Activated CD8-positive, alpha-beta memory T cell treated with anti-CD3 and anti-CD28 coated beads, Interleukin-2, amount 50 U/mL, for 48 hours (primary cell): Measurements from ENCODE around the gene CNP.
A peak's percentile ranks its signal among the peaks of the same experiment; 100 is the strongest.
"Not testable (repeated sequence)": the region's sequence is repeated elsewhere in the genome, so short reads cannot be mapped to it uniquely, and the experiment has no call there.

Experiments used
- DNase-seq: peaks from one replicate; pipeline ENCODE4 v3.0.0-alpha.2; 2020

The CNP gene

GRCh38 chr17:42010266-42010680, 43.7 kb downstream of the CNP start:
- not testable (repeated sequence) for DNase-seq

DNA sequence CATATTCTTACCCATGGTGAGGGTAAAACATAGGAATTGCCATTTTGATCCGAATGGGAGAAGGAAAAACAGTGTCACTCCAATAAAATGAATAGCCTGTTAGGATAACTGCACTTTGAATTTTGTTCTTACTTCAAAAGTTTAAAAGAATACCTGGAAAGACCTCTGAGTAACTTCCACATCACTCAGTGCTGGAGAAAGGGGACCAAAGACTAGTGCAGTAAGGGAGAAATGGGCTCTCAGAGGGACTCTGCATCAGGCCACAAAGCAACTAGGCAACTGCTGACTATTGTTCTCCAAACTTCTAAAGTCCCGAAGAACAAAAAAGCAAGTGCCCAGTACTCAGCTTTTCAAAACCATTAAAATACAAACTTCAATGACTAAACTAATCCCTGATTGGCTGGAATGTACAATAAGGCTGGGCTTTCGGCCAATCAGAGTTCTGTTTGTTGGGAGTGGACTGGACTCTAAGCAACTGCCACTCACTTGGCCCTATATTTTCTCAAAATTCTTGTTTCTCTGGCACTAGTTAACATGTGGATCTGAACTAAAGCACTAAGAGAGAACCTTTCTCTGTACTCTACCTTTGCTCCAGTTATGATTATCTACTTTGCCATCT, 44.4 kb downstream of the CNP start:
- DNase-seq: no peak

- not testable (repeated sequence) for DNase-seq
Measured at GRCh38 chr17:42012363-42012762, 45.8 kb downstream of the CNP start.

- DNase-seq: not testable (repeated sequence)
Measured at GRCh38 chr17:42013740-42014139, 47.1 kb downstream of the CNP start.

GRCh38 chr17:42016411-42016831, 49.8 kb downstream of the CNP start:
- DNase-seq: no peak

- peak; percentile 93 for DNase-seq
Measured at GRCh38 chr17:42016941-42017865, 50.6 kb downstream of the CNP start, which contains the start of gene DNAJC7. Gene DNAJC7 (minus strand): TSS chr17:42017439. CDS start chr17:42017416, 23 bp downstream.

DNA sequence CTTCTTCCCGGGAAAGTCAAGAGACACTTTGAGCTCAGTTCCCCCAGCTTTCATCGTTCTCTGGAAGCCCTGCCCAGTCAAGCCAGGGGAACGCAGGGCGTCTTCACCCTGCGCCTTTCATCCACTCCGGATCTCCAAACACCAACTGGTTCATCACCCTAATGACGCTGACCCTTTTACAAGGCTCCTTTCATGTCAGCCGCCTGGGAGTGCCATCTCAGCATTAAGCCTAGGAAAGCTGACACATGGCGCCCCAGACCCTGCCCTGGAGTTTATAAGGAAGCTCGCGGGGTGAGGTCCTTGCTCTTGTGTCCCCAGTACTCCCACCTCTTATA, 51.2 kb downstream of the CNP start:
- DNase-seq: no peak

- DNase-seq: no peak
Measured at GRCh38 chr17:42018339-42018738, 51.7 kb downstream of the CNP start.

GRCh38 chr17:42018988-42019387, 52.4 kb downstream of the CNP start:
- no peak for DNase-seq

- peak; percentile 97 for DNase-seq
Measured at GRCh38 chr17:42019509-42020404, 53.2 kb downstream of the CNP start, which contains the start of gene NKIRAS2. Gene NKIRAS2 (plus strand): TSS chr17:42020090. CDS start chr17:42021578, 1,488 bp downstream.

GRCh38 chr17:42020845-42021244, 54.2 kb downstream of the CNP start:
- not testable (repeated sequence) for DNase-seq

DNA sequence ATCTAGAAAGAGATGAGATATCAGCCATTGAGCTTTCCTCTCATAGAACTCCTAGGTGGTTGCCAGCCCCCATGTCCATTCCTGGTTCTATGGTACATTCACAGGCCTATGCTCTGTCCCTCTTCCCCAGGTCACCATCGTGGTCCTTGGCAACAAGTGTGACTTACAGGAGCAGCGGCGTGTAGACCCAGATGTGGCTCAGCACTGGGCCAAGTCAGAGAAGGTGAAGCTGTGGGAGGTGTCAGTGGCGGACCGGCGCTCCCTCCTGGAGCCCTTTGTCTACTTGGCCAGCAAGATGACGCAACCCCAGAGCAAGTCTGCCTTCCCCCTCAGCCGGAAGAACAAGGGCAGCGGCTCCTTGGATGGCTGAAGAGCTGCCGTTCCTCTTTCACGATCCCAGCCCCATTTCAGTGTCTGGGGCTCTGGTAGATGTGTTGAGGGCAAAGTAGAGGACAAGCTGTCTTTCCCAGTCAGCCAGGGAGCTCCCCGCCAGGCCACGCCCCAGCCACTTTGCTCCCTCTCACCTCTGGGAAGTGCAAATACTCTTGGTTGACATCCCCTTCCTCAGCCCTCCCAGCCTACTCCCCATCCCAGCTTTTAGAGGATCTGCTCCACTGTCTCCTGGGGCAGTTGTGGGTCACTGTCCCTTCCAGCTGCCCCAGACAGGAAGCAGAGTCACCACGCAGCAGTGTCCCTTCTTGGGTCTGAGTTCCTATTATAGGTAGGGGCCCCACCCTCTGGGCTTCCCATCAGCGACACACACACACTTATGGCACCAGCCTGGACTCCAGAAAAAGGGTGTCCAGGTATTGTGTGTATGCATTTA, 57.1 kb downstream of the CNP start:
- no peak for DNase-seq

GRCh38 chr17:42025191-42025579, 58.6 kb downstream of the CNP start:
- no peak for DNase-seq

DNA sequence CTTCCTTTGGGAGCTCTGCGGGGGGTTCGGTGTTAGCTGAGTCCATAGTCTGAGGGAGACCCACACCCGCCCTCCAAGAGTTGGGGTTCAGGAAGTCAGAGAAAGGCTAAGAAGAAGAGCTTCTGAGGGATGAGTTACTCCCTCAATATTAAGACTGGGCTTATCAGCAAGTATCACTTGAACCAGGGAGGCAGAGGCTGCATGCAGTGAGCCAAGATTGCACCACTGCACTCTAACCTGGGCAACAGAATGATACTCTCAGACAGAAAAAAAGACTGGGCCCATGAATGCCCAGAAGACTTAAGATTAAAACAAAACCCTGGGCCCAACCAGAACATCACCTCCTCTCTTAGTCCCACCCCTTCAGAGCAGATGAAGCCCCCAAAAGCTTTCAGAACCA, 59.3 kb downstream of the CNP start:
- no peak for DNase-seq

DNA sequence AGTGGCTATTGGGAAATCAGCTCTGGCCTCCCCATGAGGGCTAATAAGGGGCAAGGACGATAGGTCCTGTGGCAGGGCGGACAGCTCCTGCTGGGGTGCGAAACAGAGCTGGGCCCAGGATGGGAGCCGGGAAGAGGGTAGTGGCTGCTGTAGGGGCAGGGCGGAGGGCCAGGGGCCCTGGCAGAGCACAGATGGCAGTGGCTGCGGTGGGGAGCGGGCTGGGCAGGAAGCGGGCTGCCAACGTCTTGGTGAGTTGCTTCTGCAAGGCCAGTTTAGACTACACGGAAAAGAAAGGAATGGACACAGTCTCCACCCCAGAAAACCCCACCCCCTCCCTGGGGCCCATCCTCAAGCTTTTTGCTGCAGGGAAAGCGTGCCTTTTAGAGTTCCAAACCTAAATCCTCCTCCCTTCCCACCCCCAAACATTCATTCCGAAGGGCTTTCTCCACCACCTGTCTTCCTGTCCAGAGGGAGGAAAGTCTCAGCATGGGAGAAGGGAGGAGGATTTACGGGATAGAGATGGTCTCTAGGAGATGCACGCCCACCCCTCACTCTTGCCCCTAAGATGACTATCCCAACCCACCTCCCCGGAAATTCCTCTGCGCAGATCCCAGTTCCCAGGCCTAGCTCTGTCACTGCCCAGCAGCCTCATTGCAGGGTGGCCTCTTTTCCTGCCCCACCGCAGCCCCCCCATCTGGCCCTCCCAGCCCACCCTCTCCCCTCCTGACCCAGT, 60.4 kb downstream of the CNP start:
- no peak for DNase-seq
